HepG2 (cell line): ENCODE data around the gene CCNL1. TPM values are rescaled to one million over a fixed set of nuclear protein-coding genes. Genes with fewer than 3 reads are reported as not detected.

Experiments
- ATAC-seq: fragments of 200-7000 bp; cut with Tn5 transposase; 3 replicates; pipeline ENCODE4 v1.9.1; 2020; ENCODE audit warnings: mild to moderate bottlenecking, moderate library complexity
- BruUV-seq: library from RNA; stranded (reverse); fragments of 400-500 nt; replicated peaks from 2 replicates; lab custom pipeline; 2021; lab: Mats Ljungman, UMichigan
- CTCF ChIA-PET: fragments of 300-600 bp; formaldehyde crosslinking; extraction: SDS; loops from one replicate; lab custom pipeline; 2021; ENCODE audit warnings: low total read pairs, inconsistent platforms, low intra/inter-chr PET ratio; lab: Yijun Ruan, JAX
- POLR2A ChIA-PET: fragments of 350-600 bp; sonication (Branson Sonifier 250); formaldehyde crosslinking; loops from one replicate; lab custom pipeline; 2020; ENCODE audit warnings: antibody characterized with exemption, inconsistent platforms; lab: Yijun Ruan, JAX
- DNase-seq: peaks from one replicate; pipeline ENCODE4 v3.0.0-alpha.2; 2015; ENCODE audit warnings: low spot score
- FAIRE-seq: peaks from 3 replicates; lab custom pipeline; 2011; peaks lifted over from hg19 to GRCh38; lab: Jason Lieb, UNC
- H2AFZ ChIP-seq: one replicate; pipeline ENCODE4 v1.6.1; 2011; ENCODE audit warnings: low read length, inconsistent platforms
- H3K27ac ChIP-seq: fragments of 300-600 bp; 3 replicates; pipeline ENCODE4 v1.8.0; 2011; ENCODE audit warnings: mixed run types, mild to moderate bottlenecking, mixed read lengths, low read length, inconsistent platforms; ENCODE audit not compliant: insufficient read depth; ENCODE audit errors: extremely low read length
- H3K27me3 ChIP-seq, 2 experiments: fragments of 200-600 bp in 1 of 2; 2 replicates in 1 of 2; 3 replicates in 1 of 2; pipeline versions ENCODE4 v1.6.0 to v1.8.0; 2011; ENCODE audit warnings: low read length in 2 of 2, mild to moderate bottlenecking in 2 of 2, moderate library complexity in 2 of 2, inconsistent platforms in 1 of 2; ENCODE audit not compliant: insufficient read depth in 2 of 2, control insufficient read depth in 1 of 2
- H3K36me3 ChIP-seq, 2 experiments: fragments of 200-600 bp in 1 of 2; replicated peaks in 1 of 2; 2 replicates in 1 of 2; 3 replicates in 1 of 2; pipeline versions ENCODE4 v1.5.1 to v1.8.0; 2011; ENCODE audit warnings: low read length in 2 of 2, inconsistent platforms in 1 of 2; ENCODE audit not compliant: insufficient read depth in 2 of 2, control insufficient read depth in 1 of 2
- H3K4me1 ChIP-seq: 2 replicates; pipeline ENCODE4 v1.5.1; 2012; ENCODE audit warnings: low read length, inconsistent platforms; ENCODE audit not compliant: insufficient read depth
- H3K4me2 ChIP-seq: 2 replicates; pipeline ENCODE4 v1.6.0; 2011; ENCODE audit warnings: low read depth, low read length, inconsistent platforms
- H3K4me3 ChIP-seq, 3 experiments: fragments of 200-600 bp in 1 of 3; sonication (generic), shearing (Covaris generic) in 1 of 3; replicated peaks in 1 of 3; 2 replicates each; pipeline ENCODE4 v1.5.1; 2011 to 2016; ENCODE audit warnings: low read length in 3 of 3, inconsistent platforms in 2 of 3, low read depth in 2 of 3, mild to moderate bottlenecking in 2 of 3, control low read depth in 1 of 3, mixed read lengths in 1 of 3; ENCODE audit not compliant: insufficient read depth in 1 of 3
- H3K79me2 ChIP-seq: one replicate; pipeline ENCODE4 v1.6.1; 2011; ENCODE audit warnings: low read length, inconsistent platforms; ENCODE audit not compliant: insufficient read depth
- H3K9ac ChIP-seq: 2 replicates; pipeline ENCODE4 v1.6.0; 2011; ENCODE audit warnings: mild to moderate bottlenecking, low read depth, low read length, inconsistent platforms; ENCODE audit not compliant: insufficient read depth
- H3K9me3 ChIP-seq: 2 replicates; pipeline ENCODE4 v1.5.1; 2012; ENCODE audit warnings: mild to moderate bottlenecking, low read length
- H4K20me1 ChIP-seq: 2 replicates; pipeline ENCODE4 v1.6.0; 2011; ENCODE audit warnings: inconsistent platforms, mild to moderate bottlenecking, low read length, moderate library complexity; ENCODE audit not compliant: insufficient read depth
- HNRNPH1 ChIP-seq: fragments of 200-400 bp; formaldehyde crosslinking; optimal IDR thresholded peaks from 2 replicates; pipeline ENCODE3; 2017; ENCODE audit warnings: mild to moderate bottlenecking, low read depth, low read length
- NPAS2 ChIP-seq: sonication (generic); formaldehyde crosslinking; IDR thresholded peaks from 2 replicates; pipeline ENCODE4 v1.8.0; 2022; ENCODE audit warnings: mild to moderate bottlenecking, missing genetic modification reagents, borderline replicate concordance
- SP2 ChIP-seq: sonication (generic); formaldehyde crosslinking; IDR thresholded peaks from 2 replicates; pipeline ENCODE4 v1.5.1; 2020; ENCODE audit warnings: mild to moderate bottlenecking, missing genetic modification reagents
- ZFY ChIP-seq: sonication (generic); formaldehyde crosslinking; IDR thresholded peaks from 2 replicates; pipeline ENCODE4 v1.4.0; 2020; ENCODE audit warnings: missing genetic modification reagents
- ZNF10 ChIP-seq: sonication (generic); formaldehyde crosslinking; IDR thresholded peaks from 2 replicates; pipeline ENCODE4 v1.4.0; 2020; ENCODE audit warnings: mild to moderate bottlenecking, low read depth, missing genetic modification reagents, borderline replicate concordance
- ZNF235 ChIP-seq: sonication (generic); formaldehyde crosslinking; IDR thresholded peaks from 2 replicates; pipeline ENCODE4 v1.8.1; 2023; ENCODE audit warnings: mild to moderate bottlenecking, missing genetic modification reagents, borderline replicate concordance
- ZNF282 ChIP-seq: fragments of 450-650 bp; IDR thresholded peaks from 2 replicates; pipeline ENCODE4 v1.6.1; 2018; ENCODE audit not compliant: partially characterized antibody
- ZNF30 ChIP-seq: sonication (generic); formaldehyde crosslinking; IDR thresholded peaks from 2 replicates; pipeline ENCODE4 v1.5.0; 2020; ENCODE audit warnings: mild to moderate bottlenecking, missing genetic modification reagents
- ZNF550 ChIP-seq: sonication (generic); formaldehyde crosslinking; IDR thresholded peaks from 2 replicates; pipeline ENCODE4 v1.4.0; 2020; ENCODE audit warnings: mild to moderate bottlenecking, missing genetic modification reagents, borderline replicate concordance
- WGBS: methylation state at CpG from one replicate; pipeline ENCODE4 v1.1.6; 2017; ENCODE audit warnings: low lambda C conversion rate; 5-methylcytosine and 5-hydroxymethylcytosine counted together
- in situ Hi-C: cut with HindIII; loops from 2 replicates; pipeline ENCODE4 v1.10.0; 2017; ENCODE audit warnings: low pct_unique_long_range_greater_than_20kb; ENCODE audit not compliant: extremely low pct_ligation_motif_present
- intact Hi-C: fragments of 100-400 bp; cut with micrococcal nuclease; formaldehyde crosslinking; loops from one replicate; pipeline ENCODE4 v1.10.0; 2022; ENCODE audit not compliant: unreplicated experiment
- polyA plus RNA-seq, 8 experiments: library from polyadenylated mRNA; depleted of rRNA in 3 of 8; stranded (reverse) in 7 of 8; unstranded in 1 of 8; fragments of >200 nt; fragmentation: Illumina TruSeq in 4 of 8; extraction: Trizol in 4 of 8; gene quantifications; 2 replicates each; pipeline versions ENCODE4 v1.2.1 to v1.2.3, GENCODE V29; 2011 to 2016; ENCODE audit warnings: low read depth in 4 of 8, missing spikeins in 1 of 8, mixed read lengths in 1 of 8; ENCODE audit not compliant: insufficient read depth in 1 of 8
- total RNA-seq, 5 experiments: library from RNA; depleted of rRNA; stranded (reverse); fragments of >200 nt; fragmentation: Illumina TruSeq; extraction: Trizol; gene quantifications; 2 replicates each; pipeline ENCODE4 v1.2.3, GENCODE V29; 2016; ENCODE audit warnings: low read depth in 1 of 5
- TF ChIP-seq, protein P1 (sequence below), 2 experiments: sonication (generic) in 1 of 2; formaldehyde crosslinking in 1 of 2; IDR thresholded peaks; 2 replicates each; pipeline versions ENCODE4 v1.4.0 to v1.6.1; 2018 to 2020; ENCODE audit warnings: missing genetic modification reagents in 2 of 2, borderline replicate concordance in 1 of 2, low read depth in 1 of 2, mild to moderate bottlenecking in 1 of 2, missing biosample characterization in 1 of 2
- TF ChIP-seq, protein P2 (sequence below): sonication (generic); formaldehyde crosslinking; IDR thresholded peaks from 2 replicates; pipeline ENCODE4 v1.5.1; 2020; ENCODE audit warnings: missing genetic modification reagents, mild to moderate bottlenecking, borderline replicate concordance

CCNL1 gene
- total and polyA plus RNA-seq, 2 of the 13 experiments (the other 11 are each of a cell fraction or from before 2014, with no cell fraction given), result 151 to 303 TPM

DNA sequence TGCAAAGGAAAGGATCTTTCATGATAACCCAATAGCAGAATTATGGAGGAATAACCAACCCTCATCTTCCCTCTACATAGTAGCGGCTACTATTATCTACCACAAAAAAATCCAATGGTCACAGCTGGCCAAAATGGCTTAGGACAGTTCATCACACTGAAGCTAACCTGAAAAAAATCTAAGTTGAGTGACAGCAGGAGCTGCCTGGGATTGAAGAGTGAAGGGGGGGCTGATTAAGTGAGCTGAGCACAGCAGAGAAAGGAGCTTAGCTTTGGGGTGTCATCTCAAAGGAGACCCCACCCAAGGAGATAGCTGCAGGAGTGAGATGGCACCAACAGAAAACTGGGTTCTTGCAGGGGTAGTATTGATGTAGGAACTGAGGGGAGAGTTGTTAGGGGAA lies 33.6 kb downstream of the CCNL1 start:
- Histone ChIP-seq H3K27ac (peak overlapping the region; percentile 14), H3K9ac (no peak overlapping the region), H3K4me3 (no peak overlapping the region), H3K27me3 (no peaks in the 10 kb centered on the region), H3K4me2 (no peak overlapping the region), H3K36me3 (no peaks in the 10 kb centered on the region), H3K4me1 (peaks cover 95% of the 10 kb centered on the region), H3K9me3 (no peaks in the 10 kb centered on the region), H2AFZ (no peak overlapping the region), H3K79me2 (no peaks in the 10 kb centered on the region), H4K20me1 (no peaks in the 10 kb centered on the region)
- no TSS peak for BruUV-seq
- FAIRE-seq (no peak), ATAC-seq (no peak), DNase-seq (no peak)
- 92% methylated on average over 1 of the region's 1 CpG for WGBS
- ChIA-PET CTCF (no interaction called here), POLR2A (interaction anchor here (1.0 to 8.1 kb wide), 5 partner anchors 10 to 38 kb away, joined by 3 to 204 read pairs (median 29); partner anchors contain the start of gene CCNL1)
- intact Hi-C loops (no loop called here), in situ Hi-C loops (loop anchor here (5.0 kb wide), 1 partner anchor 34 kb away; no protein-coding TSS in a partner anchor)
- TF ChIP-seq ZNF550 (CRISPR knock-in tag) (no peak), SP2 (CRISPR knock-in tag) (no peak), ZNF30 (CRISPR knock-in tag) (no peak), NPAS2 (CRISPR knock-in tag) (no peak)
- TF ChIP-seq, protein P1, sequence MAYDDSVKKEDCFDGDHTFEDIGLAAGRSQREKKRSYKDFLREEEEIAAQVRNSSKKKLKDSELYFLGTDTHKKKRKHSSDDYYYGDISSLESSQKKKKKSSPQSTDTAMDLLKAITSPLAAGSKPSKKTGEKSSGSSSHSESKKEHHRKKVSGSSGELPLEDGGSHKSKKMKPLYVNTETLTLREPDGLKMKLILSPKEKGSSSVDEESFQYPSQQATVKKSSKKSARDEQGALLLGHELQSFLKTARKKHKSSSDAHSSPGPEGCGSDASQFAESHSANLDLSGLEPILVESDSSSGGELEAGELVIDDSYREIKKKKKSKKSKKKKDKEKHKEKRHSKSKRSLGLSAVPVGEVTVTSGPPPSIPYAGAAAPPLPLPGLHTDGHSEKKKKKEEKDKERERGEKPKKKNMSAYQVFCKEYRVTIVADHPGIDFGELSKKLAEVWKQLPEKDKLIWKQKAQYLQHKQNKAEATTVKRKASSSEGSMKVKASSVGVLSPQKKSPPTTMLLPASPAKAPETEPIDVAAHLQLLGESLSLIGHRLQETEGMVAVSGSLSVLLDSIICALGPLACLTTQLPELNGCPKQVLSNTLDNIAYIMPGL (CRISPR knock-in tag; IDR thresholded peaks at IDR 0.05; ENCODE audit: borderline replicate concordance in 1 of 2, low read depth in 1 of 2), result no peak

DNA sequence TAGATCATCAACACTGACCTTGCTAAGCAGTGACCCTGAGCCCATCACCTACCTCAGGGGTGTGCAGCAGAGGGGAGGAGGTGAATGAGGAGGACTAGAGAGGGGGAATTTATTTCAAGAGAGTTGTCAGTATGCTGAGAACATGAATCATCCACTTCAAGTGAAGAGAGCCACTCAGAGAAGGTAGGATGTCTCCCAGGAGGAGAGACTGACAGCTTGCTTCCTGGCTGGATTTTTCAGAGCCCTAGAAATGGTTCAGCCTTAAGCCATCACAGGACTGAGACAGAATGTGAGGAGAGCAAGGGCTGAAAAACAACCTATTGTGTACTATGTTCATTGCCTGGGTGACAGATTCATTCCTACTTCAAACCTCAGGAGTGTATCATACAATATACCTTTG lies 34.8 kb downstream of the CCNL1 start:
- TF ChIP-seq ZFY (CRISPR knock-in tag) (no peak), ZNF10 (CRISPR knock-in tag) (no peak), ZNF235 (no peak), ZNF282 (no peak), HNRNPH1 (no peak)
- TF ChIP-seq, protein P2, sequence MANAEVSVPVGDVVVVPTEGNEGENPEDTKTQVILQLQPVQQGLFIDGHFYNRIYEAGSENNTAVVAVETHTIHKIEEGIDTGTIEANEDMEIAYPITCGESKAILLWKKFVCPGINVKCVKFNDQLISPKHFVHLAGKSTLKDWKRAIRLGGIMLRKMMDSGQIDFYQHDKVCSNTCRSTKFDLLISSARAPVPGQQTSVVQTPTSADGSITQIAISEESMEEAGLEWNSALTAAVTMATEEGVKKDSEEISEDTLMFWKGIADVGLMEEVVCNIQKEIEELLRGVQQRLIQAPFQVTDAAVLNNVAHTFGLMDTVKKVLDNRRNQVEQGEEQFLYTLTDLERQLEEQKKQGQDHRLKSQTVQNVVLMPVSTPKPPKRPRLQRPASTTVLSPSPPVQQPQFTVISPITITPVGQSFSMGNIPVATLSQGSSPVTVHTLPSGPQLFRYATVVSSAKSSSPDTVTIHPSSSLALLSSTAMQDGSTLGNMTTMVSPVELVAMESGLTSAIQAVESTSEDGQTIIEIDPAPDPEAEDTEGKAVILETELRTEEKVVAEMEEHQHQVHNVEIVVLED (CRISPR knock-in tag), result no peak
- TF ChIP-seq, all 625 proteins: peak for 0
- FAIRE-seq, result no peak
- no peak for DNase-seq
- Histone ChIP-seq H3K4me1 (peaks cover 97% of the 10 kb centered on the region), H3K4me3 (no peak overlapping the region), H3K9me3 (no peaks in the 10 kb centered on the region), H4K20me1 (no peaks in the 10 kb centered on the region), H3K27ac (no peak overlapping the region), H3K4me2 (no peak overlapping the region), H2AFZ (no peak overlapping the region), H3K79me2 (no peaks in the 10 kb centered on the region), H3K9ac (no peak overlapping the region), H3K27me3 (no peaks in the 10 kb centered on the region), H3K36me3 (no peaks in the 10 kb centered on the region)
- no peak for ATAC-seq
- intact Hi-C loops (no loop called here), in situ Hi-C loops (loop anchor here (5.0 kb wide), 1 partner anchor 33 kb away; no protein-coding TSS in a partner anchor)
- ChIA-PET POLR2A (interaction anchor here (3.9 to 8.1 kb wide), 2 partner anchors 12 to 37 kb away, joined by 29 to 204 read pairs; no protein-coding TSS in a partner anchor), CTCF (no interaction called here)
- BruUV-seq, result no TSS peak
